T-helper 1 cell treated with Interleukin-12 subunit alpha and Interleukin-12 subunit beta and Interleukin-4 antibody, amounts not matched to agents 30 μg/mL and 1 μg/mL, for 36 hours (primary cell): ENCODE data around the gene LRRC74A.
A peak's percentile ranks its signal among the peaks of the same experiment; 100 is the strongest.
"Not testable (repeated sequence)": the region's sequence is repeated elsewhere in the genome, so short reads cannot be mapped to it uniquely, and the experiment has no call there.

Source experiments
- H3K27ac Mint-ChIP-seq: one replicate; pipeline ENCODE4 v1.8.0; 2021; ENCODE audit warnings: mild to moderate bottlenecking, mixed read lengths
- H3K27me3 Mint-ChIP-seq: one replicate; pipeline ENCODE4 v1.8.0; 2021; ENCODE audit warnings: low read depth, mixed read lengths
- H3K36me3 Mint-ChIP-seq: one replicate; pipeline ENCODE4 v1.8.0; 2021; ENCODE audit warnings: low read depth, mixed read lengths
- H3K4me1 Mint-ChIP-seq: one replicate; pipeline ENCODE4 v1.8.0; 2021; ENCODE audit warnings: low read depth, mixed read lengths
- H3K4me3 Mint-ChIP-seq: one replicate; pipeline ENCODE4 v1.8.0; 2021; ENCODE audit warnings: mild to moderate bottlenecking, moderate library complexity, mixed read lengths
- H3K9me3 Mint-ChIP-seq: one replicate; pipeline ENCODE4 v1.8.0; 2021; ENCODE audit warnings: mixed read lengths

LRRC74A gene

GRCh38 chr14:76904740-76905569, 78.7 kb downstream of the LRRC74A start:
- peaks cover 8% of the 10 kb centered on the region for H3K9me3 Mint-ChIP-seq
- peaks cover 6% of the 10 kb centered on the region for H3K36me3 Mint-ChIP-seq
- H3K27ac Mint-ChIP-seq, result no peak overlapping the region
- peaks cover 15% of the 10 kb centered on the region for H3K4me1 Mint-ChIP-seq
- H3K27me3 Mint-ChIP-seq, result peaks cover 8% of the 10 kb centered on the region
- H3K4me3 Mint-ChIP-seq, result peak overlapping the region; percentile 1

DNA sequence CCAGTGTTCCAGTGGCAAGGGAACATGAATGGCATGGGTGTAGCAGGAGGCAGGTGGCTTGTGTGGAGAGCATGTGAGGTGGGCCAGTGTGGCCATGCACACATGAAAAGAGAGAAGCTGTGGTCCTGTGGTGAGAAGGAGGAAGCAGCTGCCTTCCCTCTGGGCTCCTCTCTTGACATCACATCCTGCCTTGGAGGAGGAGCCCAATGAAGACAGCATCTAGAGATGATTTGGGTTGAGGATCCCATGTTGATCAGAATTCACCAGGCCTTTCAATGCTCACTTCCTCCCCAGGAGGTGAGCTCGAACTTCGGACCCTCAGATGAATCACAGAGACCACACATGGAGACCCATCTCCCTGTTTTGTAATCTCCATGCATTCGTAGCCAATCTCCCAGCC, 82.6 kb downstream of the LRRC74A start:
- no peaks in the 10 kb centered on the region for H3K27me3 Mint-ChIP-seq
- H3K9me3 Mint-ChIP-seq, result peaks cover 8% of the 10 kb centered on the region
- peaks cover 33% of the 10 kb centered on the region for H3K4me1 Mint-ChIP-seq
- peak overlapping the region; percentile 91 for H3K27ac Mint-ChIP-seq
- H3K36me3 Mint-ChIP-seq, result peaks cover 6% of the 10 kb centered on the region
- H3K4me3 Mint-ChIP-seq, result peak overlapping the region; percentile 15

GRCh38 chr14:76909266-76909665, 83.1 kb downstream of the LRRC74A start:
- peaks cover 33% of the 10 kb centered on the region for H3K4me1 Mint-ChIP-seq
- peaks cover 8% of the 10 kb centered on the region for H3K9me3 Mint-ChIP-seq
- H3K27me3 Mint-ChIP-seq, result no peaks in the 10 kb centered on the region
- H3K4me3 Mint-ChIP-seq, result no peak overlapping the region
- H3K27ac Mint-ChIP-seq, result peak overlapping the region; percentile 91
- H3K36me3 Mint-ChIP-seq, result peaks cover 6% of the 10 kb centered on the region

- Mint-ChIP-seq H3K27ac (peak overlapping the region; percentile 55), H3K9me3 (peaks cover 8% of the 10 kb centered on the region), H3K27me3 (no peaks in the 10 kb centered on the region), H3K4me3 (no peak overlapping the region), H3K36me3 (peaks cover 6% of the 10 kb centered on the region), H3K4me1 (peaks cover 34% of the 10 kb centered on the region)
Observed at GRCh38 chr14:76910371-76910890, 84.2 kb downstream of the LRRC74A start.

GRCh38 chr14:76911473-76911872, 85.3 kb downstream of the LRRC74A start:
- H3K27me3 Mint-ChIP-seq, result no peaks in the 10 kb centered on the region
- H3K36me3 Mint-ChIP-seq, result peaks cover 6% of the 10 kb centered on the region
- no peak overlapping the region for H3K27ac Mint-ChIP-seq
- no peak overlapping the region for H3K4me3 Mint-ChIP-seq
- peaks cover 36% of the 10 kb centered on the region for H3K4me1 Mint-ChIP-seq
- H3K9me3 Mint-ChIP-seq, result peaks cover 8% of the 10 kb centered on the region

GRCh38 chr14:76914533-76915081, 88.4 kb downstream of the LRRC74A start:
- not testable (repeated sequence) for H3K9me3 Mint-ChIP-seq, H3K36me3 Mint-ChIP-seq, H3K4me3 Mint-ChIP-seq, H3K27me3 Mint-ChIP-seq, H3K27ac Mint-ChIP-seq
- peaks cover 40% of the 10 kb centered on the region for H3K4me1 Mint-ChIP-seq

- H3K27me3 Mint-ChIP-seq, result no peaks in the 10 kb centered on the region
- H3K9me3 Mint-ChIP-seq, result no peaks in the 10 kb centered on the region
- H3K4me1 Mint-ChIP-seq, result peaks cover 40% of the 10 kb centered on the region
- no peak overlapping the region for H3K27ac Mint-ChIP-seq
- no peak overlapping the region for H3K4me3 Mint-ChIP-seq
- no peaks in the 10 kb centered on the region for H3K36me3 Mint-ChIP-seq
Observed at GRCh38 chr14:76916040-76916715, 90.0 kb downstream of the LRRC74A start.

DNA sequence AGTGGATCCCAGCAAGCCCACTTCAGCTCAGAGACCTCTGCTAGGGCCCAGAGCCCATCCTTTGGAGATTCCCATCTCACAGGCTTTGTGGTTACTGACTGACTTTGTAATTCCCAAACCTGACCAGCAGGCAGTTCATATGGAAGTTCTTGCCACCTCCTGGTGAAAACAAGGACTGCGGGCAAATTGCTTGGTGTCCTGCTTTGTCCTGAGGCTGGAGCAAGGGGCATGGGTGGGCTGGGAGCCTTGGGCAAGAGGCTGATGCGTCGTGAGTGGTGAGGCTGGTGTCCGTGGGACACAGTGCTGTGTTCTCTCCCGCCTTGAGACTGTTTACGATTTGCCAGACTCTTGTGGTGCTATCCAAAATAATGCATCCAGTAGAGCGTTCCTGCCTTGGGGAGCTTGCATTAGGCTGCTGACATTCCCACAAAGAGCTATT, 91.0 kb downstream of the LRRC74A start:
- H3K27ac Mint-ChIP-seq, result no peak overlapping the region

DNA sequence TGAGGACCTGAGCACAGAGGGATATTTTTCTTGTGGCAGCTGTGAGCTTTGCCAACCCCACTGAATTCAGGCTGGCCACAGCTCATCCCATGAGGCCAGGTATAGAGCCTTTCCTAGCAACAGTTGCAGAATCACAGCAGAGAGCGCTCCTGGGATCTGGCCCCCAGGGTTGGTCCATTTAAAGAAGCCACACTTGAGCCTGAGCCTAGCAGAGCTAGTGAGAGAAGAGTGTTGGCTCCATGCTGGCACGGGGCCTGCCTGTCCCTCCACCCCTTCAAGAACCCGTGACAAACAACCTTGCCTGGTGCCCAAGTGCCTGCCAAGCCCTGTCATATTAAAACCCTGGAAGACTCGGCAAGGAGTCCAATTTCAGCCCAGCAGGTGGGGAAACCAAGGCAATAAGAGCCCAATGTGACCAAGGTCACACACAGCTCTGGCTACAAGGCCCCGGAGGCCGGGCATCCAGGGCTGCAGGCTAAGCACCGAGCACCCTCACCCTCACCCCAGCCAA, 91.6 kb downstream of the LRRC74A start:
- Mint-ChIP-seq H3K4me1 (peaks cover 42% of the 10 kb centered on the region), H3K9me3 (no peaks in the 10 kb centered on the region), H3K27ac (no peak overlapping the region), H3K27me3 (no peaks in the 10 kb centered on the region), H3K4me3 (no peak overlapping the region), H3K36me3 (no peaks in the 10 kb centered on the region)

More for the DNA sequence above, 91.0 kb downstream of the LRRC74A start:
- H3K36me3 Mint-ChIP-seq, result no peaks in the 10 kb centered on the region
- no peaks in the 10 kb centered on the region for H3K27me3 Mint-ChIP-seq
- H3K4me1 Mint-ChIP-seq, result peaks cover 39% of the 10 kb centered on the region
- no peaks in the 10 kb centered on the region for H3K9me3 Mint-ChIP-seq
- H3K4me3 Mint-ChIP-seq, result no peak overlapping the region

DNA sequence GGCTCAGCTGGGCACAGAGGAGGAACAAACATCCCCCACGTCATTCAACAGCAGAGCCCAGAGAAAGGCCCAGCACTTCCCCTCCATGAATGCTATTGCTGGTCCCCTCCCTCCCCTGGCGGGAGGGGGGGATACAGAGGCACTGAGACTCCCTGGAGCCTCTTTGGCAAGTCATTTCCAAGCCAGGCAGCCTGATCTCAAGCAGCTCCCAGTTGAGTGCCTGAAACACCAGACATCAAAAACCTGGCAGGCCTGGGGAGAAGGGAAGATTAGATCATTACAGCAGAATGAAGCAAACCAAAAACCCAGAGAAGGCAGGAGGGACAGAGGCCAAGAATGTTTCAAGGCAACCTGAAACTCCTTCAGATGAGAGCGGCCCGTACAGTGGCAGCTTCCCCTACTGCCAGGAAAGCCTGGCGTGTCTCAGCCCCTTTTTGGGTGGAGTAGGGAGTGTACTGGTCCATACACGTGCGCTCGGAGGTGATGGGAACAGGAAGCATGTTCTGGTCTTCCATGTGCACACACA, 92.1 kb downstream of the LRRC74A start:
- Mint-ChIP-seq H3K27me3 (no peaks in the 10 kb centered on the region), H3K4me3 (no peak overlapping the region), H3K27ac (peak overlapping the region; percentile 31), H3K4me1 (peaks cover 40% of the 10 kb centered on the region), H3K36me3 (no peaks in the 10 kb centered on the region), H3K9me3 (no peaks in the 10 kb centered on the region)

GRCh38 chr14:76918782-76919394, 92.7 kb downstream of the LRRC74A start:
- H3K27me3 Mint-ChIP-seq, result no peaks in the 10 kb centered on the region
- H3K9me3 Mint-ChIP-seq, result no peaks in the 10 kb centered on the region
- peaks cover 36% of the 10 kb centered on the region for H3K4me1 Mint-ChIP-seq
- no peaks in the 10 kb centered on the region for H3K36me3 Mint-ChIP-seq
- H3K4me3 Mint-ChIP-seq, result no peak overlapping the region
- H3K27ac Mint-ChIP-seq, result no peak overlapping the region
